ENCODE measurements around the gene FYN. TPM values are rescaled to one million over a fixed set of nuclear protein-coding genes. Genes with fewer than 3 reads are reported as not detected.

Gene FYN
- total and polyA plus RNA-seq, 10 of the 15 experiments (the other 5 are each of a cell fraction or from before 2014, with no cell fraction given): 51.4 to 247 (median 138) TPM

- Histone ChIP-seq H3K27ac (ENCODE audit: control insufficient read depth, insufficient read depth) (no peak overlapping the region), H3K27me3 (replicated peaks in 1 of 2; ENCODE audit: control insufficient read depth in 2 of 2, insufficient read depth in 2 of 2, low read length in 1 of 2) (no peaks in the 10 kb centered on the region), H3K4me3 (no peak overlapping the region), H3K4me2 (ENCODE audit: control insufficient read depth, insufficient read depth) (no peak overlapping the region), H3K9ac (ENCODE audit: control insufficient read depth, insufficient read depth, low read length) (no peak overlapping the region), H4K20me1 (ENCODE audit: control insufficient read depth, insufficient read depth) (no peaks in the 10 kb centered on the region), H2AFZ (ENCODE audit: control insufficient read depth, low read depth, low read length) (no peak overlapping the region), H3K4me1 (ENCODE audit: control insufficient read depth, insufficient read depth, low read length) (peaks cover 5% of the 10 kb centered on the region; the same call in 1 of the 2 replicates), H3K9me3 (replicated peaks; ENCODE audit: control insufficient read depth, insufficient read depth, low read length) (no peaks in the 10 kb centered on the region), H3K79me2 (ENCODE audit: control insufficient read depth, insufficient read depth, low read length) (no peaks in the 10 kb centered on the region), H3K36me3 (ENCODE audit: control insufficient read depth in 2 of 2, insufficient read depth in 2 of 2, low read length in 1 of 2) (peaks cover 16 to 20% of the 10 kb centered on the region in 2 experiments)
- ChIA-PET POLR2A (no interaction called here), SMC1A (ENCODE audit: uncharacterized antibody, unreplicated experiment) (interaction anchor here (0.7 to 5.0 kb wide), 52 partner anchors 11 to 452 kb away, joined by 3 to 54 read pairs (median 5); no protein-coding TSS in a partner anchor), RAD21 (ENCODE audit: unreplicated experiment) (interaction anchor here (0.6 to 5.4 kb wide), 34 partner anchors 12 to 452 kb away, joined by 3 to 46 read pairs (median 6); partner anchors contain the start of gene FYN), CTCF (interaction anchor here (0.7 to 7.7 kb wide), 38 partner anchors 12 to 452 kb away, joined by 3 to 96 read pairs (median 6); partner anchors contain the start of genes FAM229B and TUBE1)
- no peak for DNase-seq (ENCODE audit: low read depth, low spot score)
- no TSS peak for BruUV-seq (replicated peaks)
- WGBS (ENCODE audit: insufficient coverage, insufficient replicate concordance, low lambda C conversion rate, missing lambda C conversion rate): 43% methylated on average over 4 of the region's 4 CpGs
- intact Hi-C loops (cut with micrococcal nuclease; ENCODE audit: unreplicated experiment) (loop anchor here (1.0 kb wide), 4 partner anchors 66 to 332 kb away; no protein-coding TSS in a partner anchor), in situ Hi-C loops (cut with MboI) (loop anchor here (25.0 kb wide), 1 partner anchor 601 kb away; no protein-coding TSS in a partner anchor)
- no peak for TF ChIP-seq KLF5 (IDR thresholded peaks at IDR 0.05; ENCODE audit: partially characterized antibody)
- TF ChIP-seq SIX5 (IDR thresholded peaks at IDR 0.05; ENCODE audit: low read depth, low read length, severe bottlenecking): no peak
- no peak for TF ChIP-seq SREBF1 (IDR thresholded peaks at IDR 0.05; ENCODE audit: low read length)
- TF ChIP-seq RCOR1 (conservative IDR thresholded peaks at IDR 0.05; ENCODE audit: low read depth, low read length): no peak
- no peak for TF ChIP-seq ATF2 (IDR thresholded peaks at IDR 0.05; ENCODE audit: low read length)
- TF ChIP-seq HDAC2 (IDR thresholded peaks at IDR 0.05): no peak
- TF ChIP-seq ZNF217 (IDR thresholded peaks at IDR 0.05): no peak
- TF ChIP-seq MYC (IDR thresholded peaks at IDR 0.05; ENCODE audit: insufficient read depth, insufficient read length, insufficient replicate concordance, low read length, severe bottlenecking): no peak
- FAIRE-seq: no peak
- ATAC-seq: no peak
Observed at GRCh38 chr6:111710911-111711310, 162.3 kb downstream of the FYN start.
